Mucosa of stomach (tissue), 1 donor: ENCODE results near the gene RBM10.

Experiments
- H3K27me3 ChIP-seq: one replicate; pipeline ENCODE4 v1.7.0; 2013; ENCODE audit warnings: mild to moderate bottlenecking, low read length; ENCODE audit not compliant: control insufficient read depth, insufficient read depth
- H3K36me3 ChIP-seq: one replicate; pipeline ENCODE4 v1.7.0; 2013; ENCODE audit warnings: low read length; ENCODE audit not compliant: control insufficient read depth, insufficient read depth
- H3K4me1 ChIP-seq: one replicate; pipeline ENCODE4 v1.7.0; 2013; ENCODE audit warnings: mild to moderate bottlenecking, low read length; ENCODE audit not compliant: control insufficient read depth, insufficient read depth
- H3K4me3 ChIP-seq: one replicate; pipeline ENCODE4 v1.7.0; 2013; ENCODE audit warnings: low read length
- H3K9ac ChIP-seq: one replicate; pipeline ENCODE4 v1.7.0; 2013; ENCODE audit warnings: mild to moderate bottlenecking, low read length, moderate library complexity
- H3K9me3 ChIP-seq: one replicate; pipeline ENCODE4 v1.7.0; 2013; ENCODE audit warnings: mild to moderate bottlenecking, low read length, moderate library complexity; ENCODE audit not compliant: control insufficient read depth
- donor health status: Pancreatic carcinoma.

Gene RBM10

DNA sequence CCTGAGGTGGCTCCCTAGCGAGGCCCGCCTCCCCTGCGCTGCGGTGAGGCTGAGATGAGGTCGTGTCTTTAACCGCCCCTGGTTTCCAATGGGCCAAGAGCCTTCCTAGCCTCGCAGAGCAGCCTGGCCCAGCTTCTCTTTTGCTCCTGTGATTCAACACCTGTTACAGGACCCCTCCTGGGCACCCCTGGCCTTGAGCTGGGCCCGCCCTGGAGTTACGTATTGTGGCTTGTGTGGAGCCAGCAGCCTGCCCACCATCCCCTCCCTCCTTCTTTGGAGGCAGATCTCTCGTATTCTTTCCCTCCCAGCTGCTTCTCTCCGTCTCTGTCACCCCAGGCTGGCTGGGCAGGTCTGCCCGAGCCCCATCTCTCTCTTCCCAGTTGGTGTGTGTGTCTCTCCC, 29.4 kb downstream of the RBM10 start:
- Histone ChIP-seq H3K27me3 (no peaks in the 10 kb centered on the region), H3K36me3 (no peaks in the 10 kb centered on the region), H3K9ac (no peak overlapping the region), H3K4me1 (no peaks in the 10 kb centered on the region), H3K9me3 (no peaks in the 10 kb centered on the region), H3K4me3 (no peak overlapping the region)

DNA sequence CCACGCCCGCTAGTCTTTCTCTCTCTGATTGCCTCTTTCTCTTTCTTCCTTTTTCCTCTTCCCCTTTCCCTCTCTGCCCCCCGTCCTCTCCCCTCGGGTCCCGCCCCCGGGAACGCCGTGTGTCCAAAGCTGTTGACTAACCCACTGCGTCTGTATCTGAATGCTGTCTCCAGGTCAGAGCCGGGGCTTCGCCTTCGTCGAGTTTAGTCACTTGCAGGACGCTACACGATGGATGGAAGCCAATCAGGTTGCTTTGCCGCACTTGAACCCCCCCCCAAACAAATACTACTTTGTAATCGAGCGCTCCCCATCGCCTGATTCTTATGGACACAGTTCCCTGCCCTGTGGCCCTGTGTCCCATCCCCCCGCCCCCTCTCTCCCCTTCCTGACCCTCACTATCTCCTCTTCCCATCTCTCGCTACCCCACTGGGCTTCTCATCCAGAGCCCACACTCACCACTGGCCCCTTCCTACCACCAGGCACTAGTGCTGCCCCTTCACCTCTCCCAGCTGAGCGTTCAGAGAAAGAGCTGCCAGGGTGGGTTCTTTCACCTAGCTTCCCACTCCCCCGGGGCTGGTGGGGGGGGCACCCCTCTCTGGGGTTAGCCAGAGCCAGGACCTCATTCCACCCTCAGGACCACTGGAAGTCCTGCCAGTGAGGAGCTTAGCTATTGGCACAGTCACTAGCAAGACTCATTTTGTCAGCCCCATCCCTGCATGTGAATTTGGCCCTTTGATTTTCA, 30.0 kb downstream of the RBM10 start:
- no peaks in the 10 kb centered on the region for H3K9me3 ChIP-seq
- no peaks in the 10 kb centered on the region for H3K4me1 ChIP-seq
- no peak overlapping the region for H3K4me3 ChIP-seq
- H3K27me3 ChIP-seq = no peaks in the 10 kb centered on the region
- H3K36me3 ChIP-seq = no peaks in the 10 kb centered on the region
- H3K9ac ChIP-seq = no peak overlapping the region

DNA sequence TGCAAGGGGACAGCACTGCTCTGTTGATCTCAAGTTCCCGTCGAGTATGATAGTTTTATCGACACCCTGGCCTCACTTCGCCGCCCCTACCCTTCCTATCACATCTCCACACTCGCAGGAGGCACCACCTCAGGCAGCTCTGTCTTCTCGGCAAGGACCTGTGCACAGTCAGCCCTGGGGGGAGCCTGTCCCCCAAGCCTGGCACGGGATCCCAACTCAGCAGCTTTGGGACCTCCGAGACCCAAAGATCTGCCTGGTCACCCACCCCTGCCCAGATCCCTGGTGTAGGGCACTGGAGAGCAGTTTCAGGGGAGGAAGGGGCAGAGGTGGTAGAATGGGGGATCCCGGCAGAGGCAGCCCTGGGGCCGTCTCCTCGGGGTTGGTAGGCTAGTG, 30.6 kb downstream of the RBM10 start:
- Histone ChIP-seq H3K36me3 (no peaks in the 10 kb centered on the region), H3K4me1 (no peaks in the 10 kb centered on the region), H3K9me3 (no peaks in the 10 kb centered on the region), H3K9ac (no peak overlapping the region), H3K4me3 (no peak overlapping the region), H3K27me3 (no peaks in the 10 kb centered on the region)

- no peak overlapping the region for H3K4me3 ChIP-seq
- H3K4me1 ChIP-seq = no peaks in the 10 kb centered on the region
- no peak overlapping the region for H3K9ac ChIP-seq
- H3K27me3 ChIP-seq = no peaks in the 10 kb centered on the region
- H3K9me3 ChIP-seq = no peaks in the 10 kb centered on the region
- H3K36me3 ChIP-seq = peaks cover under 1% of the 10 kb centered on the region
These were observed 31.2 kb downstream of the RBM10 start for GRCh38 chrX:47176101-47176740.

- peaks cover 9% of the 10 kb centered on the region for H3K36me3 ChIP-seq
- no peaks in the 10 kb centered on the region for H3K9me3 ChIP-seq
- no peak overlapping the region for H3K4me3 ChIP-seq
- no peaks in the 10 kb centered on the region for H3K27me3 ChIP-seq
- no peaks in the 10 kb centered on the region for H3K4me1 ChIP-seq
- no peak overlapping the region for H3K9ac ChIP-seq
These were observed 32.1 kb downstream of the RBM10 start for GRCh38 chrX:47177079-47177478.

DNA sequence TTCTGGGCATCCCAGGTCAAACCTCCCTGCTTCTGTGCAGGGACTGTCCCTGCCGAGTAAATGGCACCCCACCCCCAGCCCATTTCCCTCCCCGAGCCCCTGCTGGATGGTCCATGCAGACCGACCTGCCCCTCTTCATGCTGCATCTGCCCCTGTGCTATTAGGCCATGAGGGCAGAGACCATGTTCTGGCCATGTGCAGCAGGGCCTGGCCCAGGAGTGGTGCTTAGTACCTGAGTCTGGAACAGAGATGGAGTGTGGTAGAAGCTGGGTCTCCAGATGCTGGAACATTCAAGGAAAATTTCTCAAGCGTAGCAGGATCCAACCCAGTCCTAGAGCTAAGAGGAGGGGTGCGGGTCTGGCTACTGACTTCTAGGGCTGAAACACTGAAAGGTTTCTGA, 33.3 kb downstream of the RBM10 start:
- H3K27me3 ChIP-seq = no peaks in the 10 kb centered on the region
- no peak overlapping the region for H3K9ac ChIP-seq
- H3K36me3 ChIP-seq = peaks cover 10% of the 10 kb centered on the region
- no peak overlapping the region for H3K4me3 ChIP-seq
- no peaks in the 10 kb centered on the region for H3K9me3 ChIP-seq
- no peaks in the 10 kb centered on the region for H3K4me1 ChIP-seq

- Histone ChIP-seq H3K4me3 (no peak overlapping the region), H3K9ac (no peak overlapping the region), H3K9me3 (no peaks in the 10 kb centered on the region), H3K36me3 (peaks cover 10% of the 10 kb centered on the region), H3K4me1 (no peaks in the 10 kb centered on the region), H3K27me3 (no peaks in the 10 kb centered on the region)
These were observed 34.4 kb downstream of the RBM10 start for GRCh38 chrX:47179221-47179927.

DNA sequence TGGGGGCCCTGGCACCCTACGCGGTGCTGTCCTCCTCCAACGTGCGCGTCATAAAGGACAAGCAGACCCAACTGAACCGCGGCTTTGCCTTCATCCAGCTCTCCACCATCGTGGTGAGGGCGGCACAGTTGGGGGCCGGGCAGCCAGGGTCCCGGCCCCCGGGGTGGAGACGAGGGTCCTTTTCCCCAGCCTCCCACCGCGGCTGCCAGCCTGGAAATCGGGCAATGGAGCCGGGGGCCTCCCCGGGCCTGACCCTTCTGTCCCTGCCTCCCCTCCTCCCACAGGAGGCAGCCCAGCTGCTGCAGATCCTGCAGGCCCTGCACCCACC, 34.9 kb downstream of the RBM10 start:
- Histone ChIP-seq H3K9ac (no peak overlapping the region), H3K4me3 (no peak overlapping the region), H3K4me1 (no peaks in the 10 kb centered on the region), H3K36me3 (peaks cover 10% of the 10 kb centered on the region), H3K27me3 (no peaks in the 10 kb centered on the region), H3K9me3 (no peaks in the 10 kb centered on the region)

DNA sequence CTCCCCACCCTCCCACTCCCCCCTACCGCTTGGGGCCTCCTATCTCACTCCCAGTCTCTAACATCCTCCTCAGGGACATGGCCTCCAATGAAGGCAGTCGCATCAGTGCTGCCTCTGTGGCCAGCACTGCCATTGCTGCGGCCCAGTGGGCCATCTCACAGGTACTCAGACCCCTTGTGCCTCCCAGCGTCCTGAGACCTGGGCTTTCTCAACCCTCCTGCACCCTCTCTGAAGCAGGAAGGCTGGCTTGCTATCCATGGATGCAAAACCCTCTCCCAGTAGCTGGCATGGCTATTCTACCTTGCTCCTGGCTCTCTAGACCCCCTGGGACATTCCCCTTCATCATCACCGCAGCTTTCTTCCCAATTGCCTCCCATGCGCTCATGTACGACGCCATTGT, 35.3 kb downstream of the RBM10 start:
- no peaks in the 10 kb centered on the region for H3K27me3 ChIP-seq
- H3K4me3 ChIP-seq = no peak overlapping the region
- H3K9ac ChIP-seq = no peak overlapping the region
- no peaks in the 10 kb centered on the region for H3K4me1 ChIP-seq
- no peaks in the 10 kb centered on the region for H3K9me3 ChIP-seq
- peaks cover 10% of the 10 kb centered on the region for H3K36me3 ChIP-seq

DNA sequence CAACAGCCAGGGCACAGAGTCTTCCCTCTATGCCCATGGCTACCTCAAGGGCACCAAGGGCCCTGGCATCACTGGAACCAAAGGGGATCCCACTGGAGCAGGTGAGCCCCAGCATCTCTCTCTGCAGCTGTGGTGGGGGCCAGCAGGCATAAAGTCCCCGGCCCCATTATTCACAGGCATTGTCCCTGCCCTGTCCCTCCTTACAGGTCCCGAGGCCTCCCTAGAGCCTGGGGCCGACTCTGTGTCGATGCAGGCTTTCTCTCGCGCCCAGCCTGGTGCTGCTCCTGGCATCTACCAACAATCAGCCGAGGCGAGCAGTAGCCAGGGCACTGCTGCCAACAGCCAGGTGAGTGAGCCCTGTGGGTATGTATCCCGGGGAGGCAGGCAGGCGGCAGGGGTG, 36.3 kb downstream of the RBM10 start:
- Histone ChIP-seq H3K4me1 (no peaks in the 10 kb centered on the region), H3K9me3 (no peaks in the 10 kb centered on the region), H3K4me3 (no peak overlapping the region), H3K9ac (no peak overlapping the region), H3K27me3 (no peaks in the 10 kb centered on the region), H3K36me3 (peaks cover 10% of the 10 kb centered on the region)

GRCh38 chrX:47182106-47182700, 37.2 kb downstream of the RBM10 start:
- H3K27me3 ChIP-seq = no peaks in the 10 kb centered on the region
- H3K9me3 ChIP-seq = no peaks in the 10 kb centered on the region
- H3K4me1 ChIP-seq = no peaks in the 10 kb centered on the region
- no peak overlapping the region for H3K4me3 ChIP-seq
- H3K36me3 ChIP-seq = peaks cover 10% of the 10 kb centered on the region
- no peak overlapping the region for H3K9ac ChIP-seq

GRCh38 chrX:47184486-47184885, 39.5 kb downstream of the RBM10 start:
- no peaks in the 10 kb centered on the region for H3K9me3 ChIP-seq
- H3K27me3 ChIP-seq = no peaks in the 10 kb centered on the region
- peaks cover 10% of the 10 kb centered on the region for H3K36me3 ChIP-seq
- no peaks in the 10 kb centered on the region for H3K4me1 ChIP-seq
- no peak overlapping the region for H3K4me3 ChIP-seq
- H3K9ac ChIP-seq = no peak overlapping the region
